ENCODE results near the gene KRT13. TPM values are rescaled to one million over a fixed set of nuclear protein-coding genes. Genes with fewer than 3 reads are reported as not detected.

The KRT13 gene
- total RNA-seq, 4 donors from 2014 or later = 1.5 to 6.4 (median 3.0) TPM

- Histone ChIP-seq H3K9me3 (no peaks in the 10 kb centered on the region), H3K4me3 (peak overlapping the region; percentile 54 to 55), H3K4me1 (no peaks in the 10 kb centered on the region), H3K27me3 (no peaks in the 10 kb centered on the region), H3K27ac (peak overlapping the region; percentile 82 to 86), H3K36me3 (no peaks in the 10 kb centered on the region)
- intact Hi-C loops (cut with DNase I; ENCODE audit: low total_unique reads) = no loop called here
- peak in 1 of 2 donors; percentile 51 for TF ChIP-seq POLR2A (IDR thresholded peaks at IDR 0.05)
- TF ChIP-seq CTCF (IDR thresholded peaks at IDR 0.05) = no peak
- peak; percentile 42 to 57 for DNase-seq
These were observed 21.9 kb upstream of the KRT13 start for GRCh38 chr17:41527063-41528023.

DNA sequence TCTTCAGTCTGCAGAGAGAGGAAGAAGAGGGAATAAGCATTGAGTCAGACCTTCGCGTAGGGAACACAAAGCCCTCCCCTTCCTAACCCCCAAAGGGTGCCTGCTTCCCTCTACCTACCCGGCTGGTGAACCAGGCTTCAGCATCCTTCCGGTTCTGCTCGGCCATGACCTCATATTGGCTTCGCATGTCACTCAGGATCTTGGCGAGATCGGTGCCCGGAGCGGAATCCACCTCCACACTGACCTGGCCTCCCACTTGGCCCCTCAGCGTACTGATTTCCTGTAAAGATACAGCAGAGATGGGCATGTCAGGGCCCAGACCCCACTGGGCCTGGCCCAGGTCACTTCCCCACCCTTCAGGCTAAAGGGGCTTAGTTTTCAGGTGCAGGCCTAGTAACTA, 18.8 kb upstream of the KRT13 start:
- Histone ChIP-seq H3K4me1 (no peaks in the 10 kb centered on the region), H3K4me3 (no peak overlapping the region), H3K27me3 (no peaks in the 10 kb centered on the region), H3K9me3 (no peaks in the 10 kb centered on the region), H3K27ac (no peak overlapping the region), H3K36me3 (no peaks in the 10 kb centered on the region)
- DNase-seq = no peak
- TF ChIP-seq CTCF (IDR thresholded peaks at IDR 0.05) (no peak), POLR2A (IDR thresholded peaks at IDR 0.05) (no peak)
- intact Hi-C loops (cut with DNase I; ENCODE audit: low total_unique reads) = no loop called here

GRCh38 chr17:41523787-41524186, 18.4 kb upstream of the KRT13 start:
- Histone ChIP-seq H3K27ac (no peak overlapping the region), H3K9me3 (no peaks in the 10 kb centered on the region), H3K36me3 (no peaks in the 10 kb centered on the region), H3K4me1 (no peaks in the 10 kb centered on the region), H3K27me3 (no peaks in the 10 kb centered on the region), H3K4me3 (no peak overlapping the region)
- intact Hi-C loops (cut with DNase I; ENCODE audit: low total_unique reads) = no loop called here
- DNase-seq = no peak
- TF ChIP-seq POLR2A (IDR thresholded peaks at IDR 0.05) (no peak), CTCF (IDR thresholded peaks at IDR 0.05) (no peak)

DNA sequence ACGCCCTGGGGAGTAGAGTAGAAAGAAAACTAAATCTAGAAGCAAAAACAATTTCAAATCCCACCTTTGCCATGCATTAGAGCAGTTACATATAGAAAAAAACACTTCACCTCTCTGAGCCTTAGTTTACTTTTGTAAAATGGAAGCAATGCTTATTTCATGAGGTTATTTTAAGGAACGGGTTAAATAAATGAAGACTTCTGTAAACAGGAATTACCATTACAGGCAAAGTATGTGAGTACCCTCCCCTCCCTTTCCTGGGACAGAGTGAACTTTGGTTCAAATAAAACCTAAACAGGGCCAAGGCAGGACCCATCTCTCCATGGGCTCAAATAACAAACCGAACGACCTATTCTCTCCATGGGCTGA, 17.8 kb upstream of the KRT13 start:
- intact Hi-C loops (cut with DNase I; ENCODE audit: low total_unique reads) = no loop called here
- Histone ChIP-seq H3K4me1 (no peaks in the 10 kb centered on the region), H3K9me3 (no peaks in the 10 kb centered on the region), H3K4me3 (no peak overlapping the region), H3K27me3 (no peaks in the 10 kb centered on the region), H3K36me3 (no peaks in the 10 kb centered on the region), H3K27ac (no peak overlapping the region)
- no peak for DNase-seq
- TF ChIP-seq CTCF (IDR thresholded peaks at IDR 0.05) (no peak), POLR2A (IDR thresholded peaks at IDR 0.05) (no peak)

Measured in uterus (tissue), 4 donors.